ENCODE measurements around the gene TMC3.

Gene TMC3

GRCh38 chr15:81298611-81299010, 75.4 kb downstream of the TMC3 start:
- DNase-seq (ENCODE audit: low read depth, low spot score) = no peak

- no peak for DNase-seq (ENCODE audit: low read depth, low spot score)
Observed at GRCh38 chr15:81297603-81298575, 76.1 kb downstream of the TMC3 start.

GRCh38 chr15:81297147-81297572, 76.9 kb downstream of the TMC3 start:
- no peak for DNase-seq (ENCODE audit: low read depth, low spot score)

- no peak for DNase-seq (ENCODE audit: low read depth, low spot score)
Observed at GRCh38 chr15:81296673-81297072, 77.3 kb downstream of the TMC3 start.

GRCh38 chr15:81296186-81296585, 77.8 kb downstream of the TMC3 start:
- DNase-seq (ENCODE audit: low read depth, low spot score) = no peak

- DNase-seq (ENCODE audit: low read depth, low spot score) = no peak
Observed at GRCh38 chr15:81295486-81296121, 78.4 kb downstream of the TMC3 start.

GRCh38 chr15:81294516-81294880, 79.5 kb downstream of the TMC3 start:
- no peak for DNase-seq (ENCODE audit: low read depth, low spot score)

- DNase-seq (ENCODE audit: low read depth, low spot score) = no peak
Observed at GRCh38 chr15:81293728-81294515, 80.1 kb downstream of the TMC3 start.

- no peak for DNase-seq (ENCODE audit: low read depth, low spot score)
Observed at GRCh38 chr15:81292523-81293001, 81.5 kb downstream of the TMC3 start.

GRCh38 chr15:81291916-81292522, 82.0 kb downstream of the TMC3 start:
- no peak for DNase-seq (ENCODE audit: low read depth, low spot score)

- DNase-seq (ENCODE audit: low read depth, low spot score) = no peak
Observed at GRCh38 chr15:81289910-81290309, 84.1 kb downstream of the TMC3 start.

GRCh38 chr15:81288616-81289015, 85.4 kb downstream of the TMC3 start:
- DNase-seq (ENCODE audit: low read depth, low spot score) = no peak

- no peak for DNase-seq (ENCODE audit: low read depth, low spot score)
Observed at GRCh38 chr15:81288040-81288439, 86.0 kb downstream of the TMC3 start.

GRCh38 chr15:81286621-81287121, 87.3 kb downstream of the TMC3 start:
- DNase-seq (ENCODE audit: low read depth, low spot score) = no peak

GRCh38 chr15:81285461-81285860, 88.6 kb downstream of the TMC3 start:
- DNase-seq (ENCODE audit: low read depth, low spot score) = no peak

GRCh38 chr15:81284256-81285031, 89.6 kb downstream of the TMC3 start:
- no peak for DNase-seq (ENCODE audit: low read depth, low spot score)

- DNase-seq (ENCODE audit: low read depth, low spot score) = no peak
Observed at GRCh38 chr15:81282911-81283310, 91.1 kb downstream of the TMC3 start.

- DNase-seq (ENCODE audit: low read depth, low spot score) = no peak
Observed at GRCh38 chr15:81282606-81282895, 91.5 kb downstream of the TMC3 start.

GRCh38 chr15:81281766-81282605, 92.0 kb downstream of the TMC3 start:
- no peak for DNase-seq (ENCODE audit: low read depth, low spot score)

- no peak for DNase-seq (ENCODE audit: low read depth, low spot score)
Observed at GRCh38 chr15:81281456-81281735, 92.6 kb downstream of the TMC3 start.
